OCI-LY7 (cell line): ENCODE data around the gene PRDM5. TPM values are rescaled to one million over a fixed set of nuclear protein-coding genes. Genes with fewer than 3 reads are reported as not detected.

ENCODE experiments used
- BruUV-seq: library from RNA; stranded (reverse); fragments of 400-500 nt; replicated peaks from 2 replicates; lab custom pipeline; 2021; lab: Mats Ljungman, UMichigan
- CTCF ChIA-PET: fragments of 300-600 bp; sonication (Branson Sonifier 250); formaldehyde crosslinking; loops from one replicate; lab custom pipeline; 2022; ENCODE audit warnings: antibody characterized with exemption; ENCODE audit not compliant: unreplicated experiment; lab: Charles Lee
- POLR2A ChIA-PET: fragments of 300-600 bp; sonication (Branson Sonifier 250); formaldehyde crosslinking; loops from one replicate; lab custom pipeline; 2022; ENCODE audit warnings: antibody characterized with exemption; lab: Charles Lee
- DNase-seq: peaks from one replicate; pipeline ENCODE4 v3.0.0-alpha.2; 2015; ENCODE audit warnings: low spot score
- H2AFZ ChIP-seq: fragments of 200-600 bp; sonication (generic), shearing (Covaris generic); 2 replicates; pipeline ENCODE4 v1.6.1; 2014; ENCODE audit warnings: mild to moderate bottlenecking, antibody characterized with exemption, low read length, moderate library complexity
- H3K27ac ChIP-seq: fragments of 200-600 bp; sonication (generic); 2 replicates; pipeline ENCODE4 v1.5.1; 2014; ENCODE audit warnings: mixed run types, low read depth, mild to moderate bottlenecking, moderate library complexity, low read length, inconsistent platforms; ENCODE audit not compliant: poor library complexity, severe bottlenecking
- H3K36me3 ChIP-seq: fragments of 200-600 bp; sonication (generic); 2 replicates; pipeline ENCODE4 v1.6.1; 2014; ENCODE audit warnings: mild to moderate bottlenecking, antibody characterized with exemption, low read length, moderate library complexity, mixed read lengths; ENCODE audit not compliant: insufficient read depth
- H3K4me1 ChIP-seq: fragments of 200-600 bp; sonication (generic); 2 replicates; pipeline ENCODE4 v1.5.1; 2014; ENCODE audit warnings: mild to moderate bottlenecking, low read length; ENCODE audit not compliant: insufficient read depth, poor library complexity, severe bottlenecking
- H3K4me2 ChIP-seq: fragments of 200-600 bp; sonication (generic); 2 replicates; pipeline ENCODE4 v1.6.1; 2014; ENCODE audit warnings: mild to moderate bottlenecking, low read length
- H3K4me3 ChIP-seq: fragments of 200-600 bp; sonication (generic); 2 replicates; pipeline ENCODE4 v1.5.1; 2014; ENCODE audit warnings: mild to moderate bottlenecking, low read depth, low read length; ENCODE audit not compliant: poor library complexity, severe bottlenecking
- H3K79me2 ChIP-seq: fragments of 200-600 bp; sonication (generic); 2 replicates; pipeline ENCODE4 v1.6.1; 2016; ENCODE audit warnings: low read depth, mild to moderate bottlenecking, low read length, moderate library complexity, mixed read lengths; ENCODE audit not compliant: insufficient read depth
- H3K9me2 ChIP-seq: fragments of 200-600 bp; sonication (generic); 2 replicates; pipeline ENCODE4 v1.6.1; 2016; ENCODE audit warnings: mild to moderate bottlenecking, low read length, mixed read lengths; ENCODE audit not compliant: insufficient read depth
- H3K9me3 ChIP-seq: fragments of 200-600 bp; sonication (generic); 2 replicates; pipeline ENCODE4 v1.6.1; 2014; ENCODE audit warnings: mild to moderate bottlenecking, mixed run types, low read length, mixed read lengths
- H4K20me1 ChIP-seq: fragments of 200-600 bp; sonication (generic); 2 replicates; pipeline ENCODE4 v1.6.1; 2014; ENCODE audit warnings: mild to moderate bottlenecking, antibody characterized with exemption, low read length, moderate library complexity, mixed read lengths; ENCODE audit not compliant: insufficient read depth
- EZH2phosphoT487 ChIP-seq: fragments of 200-600 bp; sonication (generic); IDR thresholded peaks from 2 replicates; pipeline ENCODE4 v1.6.1; 2018; ENCODE audit warnings: low read depth, borderline replicate concordance, mild to moderate bottlenecking, mixed run types, antibody characterized with exemption, low read length, moderate library complexity, mixed read lengths
- intact Hi-C: fragments of 100-400 bp; cut with micrococcal nuclease; formaldehyde crosslinking; loops from one replicate; pipeline ENCODE4 v1.10.0; 2022; ENCODE audit not compliant: unreplicated experiment
- total RNA-seq, 2 experiments: library from RNA; depleted of rRNA in 1 of 2; stranded (reverse); fragments of >200 nt in 1 of 2; shearing (Covaris generic) in 1 of 2; gene quantifications; 2 replicates each; pipeline ENCODE4 v1.2.3, GENCODE V29; 2014 to 2022
- TF ChIP-seq, protein P1 (sequence below): fragments of 200-600 bp; sonication (generic); conservative IDR thresholded peaks from 2 replicates; pipeline ENCODE4 v1.5.1; 2014; ENCODE audit warnings: mild to moderate bottlenecking, antibody characterized with exemption, low read length, moderate library complexity, mixed read lengths

PRDM5 gene
- total RNA-seq, 2 experiments from 2014 or later, result 0.22 to 0.76 TPM

DNA sequence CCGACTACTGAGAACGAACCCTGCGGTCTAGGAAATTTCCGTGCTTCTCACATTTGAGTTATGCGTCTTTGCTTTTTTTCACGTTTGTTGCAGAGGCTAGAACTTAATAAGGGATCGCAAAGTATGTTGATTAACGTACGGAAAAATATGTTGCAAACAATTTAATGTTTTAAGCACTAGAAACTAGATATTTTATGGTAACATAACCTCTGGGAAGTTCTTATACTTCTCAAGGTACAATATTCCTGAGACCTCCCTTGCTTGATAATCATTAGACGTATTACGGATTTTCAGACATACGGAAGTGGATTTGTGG is 639 bp upstream of the PRDM5 start:
- H3K9me3 ChIP-seq, result no peaks in the 10 kb centered on the region
- DNase-seq, result no peak
- TF ChIP-seq EZH2phosphoT487, result no peak
- TF ChIP-seq, protein P1, sequence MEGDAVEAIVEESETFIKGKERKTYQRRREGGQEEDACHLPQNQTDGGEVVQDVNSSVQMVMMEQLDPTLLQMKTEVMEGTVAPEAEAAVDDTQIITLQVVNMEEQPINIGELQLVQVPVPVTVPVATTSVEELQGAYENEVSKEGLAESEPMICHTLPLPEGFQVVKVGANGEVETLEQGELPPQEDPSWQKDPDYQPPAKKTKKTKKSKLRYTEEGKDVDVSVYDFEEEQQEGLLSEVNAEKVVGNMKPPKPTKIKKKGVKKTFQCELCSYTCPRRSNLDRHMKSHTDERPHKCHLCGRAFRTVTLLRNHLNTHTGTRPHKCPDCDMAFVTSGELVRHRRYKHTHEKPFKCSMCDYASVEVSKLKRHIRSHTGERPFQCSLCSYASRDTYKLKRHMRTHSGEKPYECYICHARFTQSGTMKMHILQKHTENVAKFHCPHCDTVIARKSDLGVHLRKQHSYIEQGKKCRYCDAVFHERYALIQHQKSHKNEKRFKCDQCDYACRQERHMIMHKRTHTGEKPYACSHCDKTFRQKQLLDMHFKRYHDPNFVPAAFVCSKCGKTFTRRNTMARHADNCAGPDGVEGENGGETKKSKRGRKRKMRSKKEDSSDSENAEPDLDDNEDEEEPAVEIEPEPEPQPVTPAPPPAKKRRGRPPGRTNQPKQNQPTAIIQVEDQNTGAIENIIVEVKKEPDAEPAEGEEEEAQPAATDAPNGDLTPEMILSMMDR, result no peak
- ChIA-PET CTCF (no interaction called here), POLR2A (no interaction called here)
- H3K4me1 ChIP-seq, result peaks cover 5% of the 10 kb centered on the region
- H3K9me2 ChIP-seq, result no peaks in the 10 kb centered on the region
- no peak overlapping the region for H3K4me3 ChIP-seq
- no peak overlapping the region for H3K4me2 ChIP-seq
- H3K79me2 ChIP-seq, result no peaks in the 10 kb centered on the region
- no peak overlapping the region for H3K27ac ChIP-seq
- intact Hi-C loops, result no loop called here
- BruUV-seq, result no TSS peak
- no peaks in the 10 kb centered on the region for H3K36me3 ChIP-seq
- H2AFZ ChIP-seq, result no peak overlapping the region
- no peaks in the 10 kb centered on the region for H4K20me1 ChIP-seq

DNA sequence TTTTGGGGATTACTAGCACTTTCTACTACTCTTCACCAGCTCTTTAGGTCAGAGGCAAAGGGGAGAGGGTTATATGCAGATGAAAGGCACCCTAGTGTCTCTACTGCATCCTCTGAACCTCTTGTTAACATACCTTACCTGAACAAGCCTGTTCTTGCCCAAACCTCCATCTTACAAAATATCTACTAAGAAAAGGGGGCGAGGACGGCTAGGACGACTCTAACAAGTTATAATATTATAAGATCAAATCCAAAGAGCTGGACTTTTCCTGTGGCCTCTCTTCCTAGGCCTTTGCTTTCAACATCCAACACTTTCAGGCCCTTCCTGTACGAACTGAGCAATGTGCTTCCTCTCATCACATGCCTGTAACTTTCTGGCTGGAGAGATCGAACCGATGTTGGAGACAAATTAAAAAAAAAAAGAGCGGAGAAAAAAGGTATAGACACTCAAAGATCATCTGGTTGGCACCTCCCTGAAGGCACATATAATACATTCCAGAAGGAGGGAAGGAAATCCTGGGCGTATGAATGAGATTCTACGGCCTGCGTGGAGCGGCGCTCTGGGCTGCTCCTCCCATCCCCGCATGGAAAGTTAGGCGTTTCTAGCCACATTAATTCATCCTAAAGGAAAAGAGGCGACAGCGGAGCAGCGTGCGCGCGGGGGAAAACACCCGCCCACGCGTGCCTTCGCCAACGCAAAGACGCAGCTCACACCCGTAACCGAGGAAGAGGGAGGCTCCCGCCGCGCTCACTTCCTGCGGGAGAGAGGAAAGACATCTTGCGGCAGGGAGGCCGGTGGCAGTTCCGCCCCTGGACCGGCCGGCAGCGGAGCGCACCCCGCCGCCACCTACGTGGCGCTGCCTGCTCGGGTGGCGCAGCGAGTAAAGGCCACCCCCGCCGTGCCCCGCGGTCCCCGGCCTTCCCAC is 808 bp downstream of the PRDM5 start:
- no peak overlapping the region for H3K4me3 ChIP-seq
- CTCF ChIA-PET, result no interaction called here

More for the DNA sequence above, 808 bp downstream of the PRDM5 start:
- H3K9me3 ChIP-seq, result no peaks in the 10 kb centered on the region
- TF ChIP-seq, protein P1, result no peak
- no peak for TF ChIP-seq EZH2phosphoT487
- BruUV-seq, result no TSS peak
- H3K4me2 ChIP-seq, result no peak overlapping the region
- H3K36me3 ChIP-seq, result no peaks in the 10 kb centered on the region
- H2AFZ ChIP-seq, result no peak overlapping the region
- no peaks in the 10 kb centered on the region for H3K79me2 ChIP-seq
- H3K27ac ChIP-seq, result no peak overlapping the region
- intact Hi-C loops, result no loop called here
- POLR2A ChIA-PET, result no interaction called here
- H4K20me1 ChIP-seq, result no peaks in the 10 kb centered on the region
- H3K4me1 ChIP-seq, result peaks cover 5% of the 10 kb centered on the region
- DNase-seq, result no peak
- H3K9me2 ChIP-seq, result no peaks in the 10 kb centered on the region
